Neural cell (in vitro differentiated cells): ENCODE data around the gene CARMIL1. TPM values are rescaled to one million over a fixed set of nuclear protein-coding genes. Genes with fewer than 3 reads are reported as not detected.
"Not testable (repeated sequence)": the region's sequence is repeated elsewhere in the genome, so short reads cannot be mapped to it uniquely, and the experiment has no call there.

Experiments used
- H2AFZ ChIP-seq: fragments of 200-600, 300-800 bp; sonication (generic), shearing (Covaris generic); 2 replicates; pipeline ENCODE4 v1.6.0; 2014; ENCODE audit warnings: low read depth, mild to moderate bottlenecking, antibody characterized with exemption, low read length, moderate library complexity
- H3F3A ChIP-seq: fragments of 200-600 bp; shearing (Covaris generic); 2 replicates; pipeline ENCODE4 v1.6.1; 2016; ENCODE audit warnings: mild to moderate bottlenecking, moderate library complexity, mixed read lengths, antibody characterized with exemption, low read length; ENCODE audit not compliant: insufficient read depth, poor library complexity, severe bottlenecking
- H3K27ac ChIP-seq: fragments of 200-600, 300-800 bp; sonication (generic), shearing (Covaris generic); 2 replicates; pipeline ENCODE4 v1.5.1; 2014; ENCODE audit warnings: mild to moderate bottlenecking, low read length, moderate library complexity
- H3K27me3 ChIP-seq: fragments of 300-800, 200-600 bp; sonication (generic), shearing (Covaris generic); 2 replicates; pipeline ENCODE4 v1.6.0; 2014; ENCODE audit warnings: mild to moderate bottlenecking, low read depth, low read length, moderate library complexity; ENCODE audit not compliant: insufficient read depth
- H3K36me3 ChIP-seq: fragments of 300-800, 200-600 bp; sonication (generic), shearing (Covaris generic); 2 replicates; pipeline ENCODE4 v1.5.1; 2014; ENCODE audit warnings: mild to moderate bottlenecking, antibody characterized with exemption, low read length, moderate library complexity; ENCODE audit not compliant: insufficient read depth
- H3K4me2 ChIP-seq: fragments of 300-800, 200-600 bp; sonication (generic), shearing (Covaris generic); 2 replicates; pipeline ENCODE4 v1.6.0; 2014; ENCODE audit warnings: mild to moderate bottlenecking, low read length
- H3K4me3 ChIP-seq: fragments of 300-800, 200-600 bp; sonication (generic), shearing (Covaris generic); 2 replicates; pipeline ENCODE4 v1.5.1; 2014; ENCODE audit warnings: mild to moderate bottlenecking, low read length, moderate library complexity
- H3K79me2 ChIP-seq: fragments of 200-600 bp; shearing (Covaris generic); replicated peaks from 2 replicates; pipeline ENCODE4 v1.6.0; 2014; ENCODE audit warnings: mild to moderate bottlenecking, low read length, moderate library complexity; ENCODE audit not compliant: insufficient read depth
- H3K9ac ChIP-seq: fragments of 300-800, 200-600 bp; sonication (generic), shearing (Covaris generic); 2 replicates; pipeline ENCODE4 v1.6.1; 2016; ENCODE audit warnings: mild to moderate bottlenecking, low read length, mixed read lengths
- H3K9me2 ChIP-seq: fragments of 200-600 bp; shearing (Covaris generic); 2 replicates; pipeline ENCODE4 v1.6.1; 2016; ENCODE audit warnings: mild to moderate bottlenecking, low read length, mixed read lengths; ENCODE audit not compliant: insufficient read depth
- H3K9me3 ChIP-seq: fragments of 200-600, 300-800 bp; sonication (generic), shearing (Covaris generic); 2 replicates; pipeline ENCODE4 v1.6.1; 2016; ENCODE audit warnings: mild to moderate bottlenecking, mixed run types, low read length, moderate library complexity, mixed read lengths
- H4K20me1 ChIP-seq: fragments of 200-600 bp; shearing (Covaris generic); 2 replicates; pipeline ENCODE4 v1.6.1; 2016; ENCODE audit warnings: mild to moderate bottlenecking, mixed run types; ENCODE audit not compliant: insufficient read depth
- EP300 ChIP-seq: fragments of 450-650 bp; conservative IDR thresholded peaks from 2 replicates; pipeline ENCODE4 v1.6.1; 2014; ENCODE audit warnings: antibody characterized with exemption, mild to moderate bottlenecking, moderate library complexity; ENCODE audit not compliant: poor library complexity, severe bottlenecking
- EZH2 ChIP-seq: fragments of 200-600, 300-800 bp; shearing (Covaris generic), sonication (generic); IDR thresholded peaks from 2 replicates; pipeline ENCODE4 v1.6.1; 2014; ENCODE audit warnings: antibody characterized with exemption, low read length, borderline replicate concordance, mild to moderate bottlenecking; ENCODE audit not compliant: insufficient read depth, poor library complexity, severe bottlenecking
- MXI1 ChIP-seq: fragments of 450-650 bp; conservative IDR thresholded peaks from 2 replicates; pipeline ENCODE4 v1.6.1; 2014; ENCODE audit warnings: antibody characterized with exemption, mild to moderate bottlenecking; ENCODE audit not compliant: poor library complexity, severe bottlenecking
- POLR2AphosphoS5 ChIP-seq: IDR thresholded peaks from 2 replicates; pipeline ENCODE4 v1.6.1; 2012
- RAD21 ChIP-seq: fragments of 450-650 bp; conservative IDR thresholded peaks from 2 replicates; pipeline ENCODE4 v1.6.1; 2014; ENCODE audit warnings: antibody characterized with exemption, mild to moderate bottlenecking, moderate library complexity
- SMC3 ChIP-seq: fragments of 450-650 bp; conservative IDR thresholded peaks from 2 replicates; pipeline ENCODE4 v1.6.1; 2014; ENCODE audit warnings: antibody characterized with exemption, mild to moderate bottlenecking, moderate library complexity; ENCODE audit not compliant: poor library complexity
- TAF1 ChIP-seq: IDR thresholded peaks from 2 replicates; pipeline ENCODE4 v1.6.1; 2012; ENCODE audit warnings: low read depth
- polyA plus RNA-seq: library from polyadenylated mRNA; depleted of rRNA; stranded (reverse); fragments of >200 nt; gene quantifications from 2 replicates; pipeline ENCODE4 v1.2.3, GENCODE V29; 2014
- TF ChIP-seq, protein P1 (sequence below): fragments of 450-650 bp; IDR thresholded peaks from 2 replicates; pipeline ENCODE4 v1.5.1; 2014; ENCODE audit warnings: antibody characterized with exemption, mild to moderate bottlenecking, moderate library complexity; ENCODE audit not compliant: poor library complexity, severe bottlenecking
- TF ChIP-seq, protein P2 (sequence below): IDR thresholded peaks from 2 replicates; pipeline ENCODE4 v1.6.1; 2012; ENCODE audit warnings: borderline replicate concordance

The CARMIL1 gene
- polyA plus RNA-seq, 1 donor from 2014 or later: 5.3 TPM

DNA sequence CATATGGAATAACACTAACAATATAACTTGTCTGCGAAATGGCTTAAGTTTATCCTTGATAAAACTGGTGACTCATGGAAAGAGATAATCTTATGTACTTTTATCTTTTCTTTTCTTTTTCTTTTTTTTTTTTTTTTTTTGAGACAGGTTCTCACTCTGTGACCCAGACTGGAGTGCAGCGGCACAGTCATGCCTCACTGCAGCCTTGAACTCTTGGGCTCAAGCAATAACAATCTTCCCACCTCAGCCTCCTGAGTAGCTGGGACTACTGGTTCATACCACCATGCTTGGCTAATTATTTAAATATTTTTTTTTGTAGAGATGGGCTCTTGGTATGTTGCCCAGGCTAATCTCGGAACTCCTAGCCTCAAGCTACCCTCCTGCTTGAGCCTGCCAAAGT is 304.7 kb downstream of the CARMIL1 start:
- Histone ChIP-seq H3F3A (no peaks in the 10 kb centered on the region), H3K4me2 (no peak overlapping the region), H3K27me3 (no peaks in the 10 kb centered on the region), H3K36me3 (no peaks in the 10 kb centered on the region), H3K9ac (no peak overlapping the region), H3K79me2 (no peaks in the 10 kb centered on the region), H2AFZ (no peak overlapping the region), H3K9me3 (no peaks in the 10 kb centered on the region), H3K9me2 (no peaks in the 10 kb centered on the region), H4K20me1 (no peaks in the 10 kb centered on the region), H3K27ac (no peak overlapping the region), H3K4me3 (no peak overlapping the region)
- TF ChIP-seq TAF1 (no peak), EP300 (no peak), MXI1 (no peak), EZH2 (no peak), SMC3 (no peak), POLR2AphosphoS5 (no peak), RAD21 (no peak)
- TF ChIP-seq, protein P1, sequence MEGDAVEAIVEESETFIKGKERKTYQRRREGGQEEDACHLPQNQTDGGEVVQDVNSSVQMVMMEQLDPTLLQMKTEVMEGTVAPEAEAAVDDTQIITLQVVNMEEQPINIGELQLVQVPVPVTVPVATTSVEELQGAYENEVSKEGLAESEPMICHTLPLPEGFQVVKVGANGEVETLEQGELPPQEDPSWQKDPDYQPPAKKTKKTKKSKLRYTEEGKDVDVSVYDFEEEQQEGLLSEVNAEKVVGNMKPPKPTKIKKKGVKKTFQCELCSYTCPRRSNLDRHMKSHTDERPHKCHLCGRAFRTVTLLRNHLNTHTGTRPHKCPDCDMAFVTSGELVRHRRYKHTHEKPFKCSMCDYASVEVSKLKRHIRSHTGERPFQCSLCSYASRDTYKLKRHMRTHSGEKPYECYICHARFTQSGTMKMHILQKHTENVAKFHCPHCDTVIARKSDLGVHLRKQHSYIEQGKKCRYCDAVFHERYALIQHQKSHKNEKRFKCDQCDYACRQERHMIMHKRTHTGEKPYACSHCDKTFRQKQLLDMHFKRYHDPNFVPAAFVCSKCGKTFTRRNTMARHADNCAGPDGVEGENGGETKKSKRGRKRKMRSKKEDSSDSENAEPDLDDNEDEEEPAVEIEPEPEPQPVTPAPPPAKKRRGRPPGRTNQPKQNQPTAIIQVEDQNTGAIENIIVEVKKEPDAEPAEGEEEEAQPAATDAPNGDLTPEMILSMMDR: no peak
- TF ChIP-seq, protein P2, sequence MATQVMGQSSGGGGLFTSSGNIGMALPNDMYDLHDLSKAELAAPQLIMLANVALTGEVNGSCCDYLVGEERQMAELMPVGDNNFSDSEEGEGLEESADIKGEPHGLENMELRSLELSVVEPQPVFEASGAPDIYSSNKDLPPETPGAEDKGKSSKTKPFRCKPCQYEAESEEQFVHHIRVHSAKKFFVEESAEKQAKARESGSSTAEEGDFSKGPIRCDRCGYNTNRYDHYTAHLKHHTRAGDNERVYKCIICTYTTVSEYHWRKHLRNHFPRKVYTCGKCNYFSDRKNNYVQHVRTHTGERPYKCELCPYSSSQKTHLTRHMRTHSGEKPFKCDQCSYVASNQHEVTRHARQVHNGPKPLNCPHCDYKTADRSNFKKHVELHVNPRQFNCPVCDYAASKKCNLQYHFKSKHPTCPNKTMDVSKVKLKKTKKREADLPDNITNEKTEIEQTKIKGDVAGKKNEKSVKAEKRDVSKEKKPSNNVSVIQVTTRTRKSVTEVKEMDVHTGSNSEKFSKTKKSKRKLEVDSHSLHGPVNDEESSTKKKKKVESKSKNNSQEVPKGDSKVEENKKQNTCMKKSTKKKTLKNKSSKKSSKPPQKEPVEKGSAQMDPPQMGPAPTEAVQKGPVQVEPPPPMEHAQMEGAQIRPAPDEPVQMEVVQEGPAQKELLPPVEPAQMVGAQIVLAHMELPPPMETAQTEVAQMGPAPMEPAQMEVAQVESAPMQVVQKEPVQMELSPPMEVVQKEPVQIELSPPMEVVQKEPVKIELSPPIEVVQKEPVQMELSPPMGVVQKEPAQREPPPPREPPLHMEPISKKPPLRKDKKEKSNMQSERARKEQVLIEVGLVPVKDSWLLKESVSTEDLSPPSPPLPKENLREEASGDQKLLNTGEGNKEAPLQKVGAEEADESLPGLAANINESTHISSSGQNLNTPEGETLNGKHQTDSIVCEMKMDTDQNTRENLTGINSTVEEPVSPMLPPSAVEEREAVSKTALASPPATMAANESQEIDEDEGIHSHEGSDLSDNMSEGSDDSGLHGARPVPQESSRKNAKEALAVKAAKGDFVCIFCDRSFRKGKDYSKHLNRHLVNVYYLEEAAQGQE: no peak

DNA sequence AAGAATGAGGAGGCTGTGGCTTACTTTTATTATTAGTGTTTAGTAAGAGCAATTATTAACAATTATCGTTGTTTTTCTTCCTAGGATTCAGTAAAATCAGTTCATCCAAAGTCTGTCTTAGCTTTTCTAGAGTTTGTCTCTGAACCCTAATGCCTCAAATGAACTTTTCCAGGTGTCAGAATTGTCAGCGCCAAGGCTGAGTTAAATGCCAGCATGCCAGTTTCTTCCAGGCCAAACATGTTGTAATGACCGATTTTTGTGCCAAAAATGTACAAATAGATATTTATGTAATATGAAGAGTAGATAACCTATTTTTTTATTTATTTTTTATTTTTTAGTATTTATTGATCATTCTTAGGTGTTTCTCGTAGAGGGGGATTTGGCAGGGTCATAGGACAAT is 306.1 kb downstream of the CARMIL1 start:
- Histone ChIP-seq H3K4me2 (no peak overlapping the region), H3K9me2 (no peaks in the 10 kb centered on the region), H3K79me2 (no peaks in the 10 kb centered on the region), H3F3A (no peaks in the 10 kb centered on the region), H3K4me3 (no peak overlapping the region), H3K27ac (no peak overlapping the region), H3K9me3 (no peaks in the 10 kb centered on the region), H3K27me3 (no peaks in the 10 kb centered on the region), H2AFZ (no peak overlapping the region), H4K20me1 (no peaks in the 10 kb centered on the region), H3K36me3 (no peaks in the 10 kb centered on the region), H3K9ac (no peak overlapping the region)
- TF ChIP-seq POLR2AphosphoS5 (no peak), MXI1 (no peak), TAF1 (no peak), RAD21 (no peak), EP300 (no peak), SMC3 (no peak), EZH2 (no peak)
- TF ChIP-seq, protein P1: no peak
- TF ChIP-seq, protein P2: no peak

DNA sequence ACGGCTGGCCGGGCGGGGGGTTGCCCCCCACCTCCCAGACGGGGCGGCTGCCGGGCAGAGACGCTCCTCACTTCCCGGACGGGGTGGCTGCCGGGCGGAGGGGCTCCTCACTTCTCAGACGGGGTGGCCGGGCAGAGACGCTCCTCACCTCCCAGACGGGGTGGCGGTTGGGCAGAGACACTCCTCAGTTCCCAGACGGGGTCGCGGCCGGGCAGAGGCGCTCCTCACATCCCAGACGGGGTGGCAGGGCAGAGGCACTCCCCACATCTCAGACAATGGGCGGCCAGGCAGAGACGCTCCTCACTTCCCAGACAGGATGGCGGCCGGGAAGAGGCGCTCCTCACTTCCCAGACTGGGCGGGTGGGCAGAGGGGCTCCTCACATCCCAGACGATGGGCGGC is 306.9 kb downstream of the CARMIL1 start:
- H3K4me2 ChIP-seq, H4K20me1 ChIP-seq, H3K9me2 ChIP-seq, H2AFZ ChIP-seq, H3K9me3 ChIP-seq, H3K27me3 ChIP-seq, H3K79me2 ChIP-seq, H3K9ac ChIP-seq, H3F3A ChIP-seq, H3K36me3 ChIP-seq, H3K4me3 ChIP-seq, H3K27ac ChIP-seq: not testable (repeated sequence)
